Neural progenitor cell (in vitro differentiated cells): Measurements from ENCODE around the gene DNMT1.

ENCODE experiments used
- EZH2 ChIP-seq: fragments of 200-600 bp; sonication (generic); IDR thresholded peaks from 2 replicates; pipeline ENCODE4 v1.6.1; 2017; ENCODE audit warnings: antibody characterized with exemption, mild to moderate bottlenecking, moderate library complexity
- TF ChIP-seq, protein P1 (sequence below): fragments of 200-600 bp; sonication (generic); IDR thresholded peaks from 2 replicates; pipeline ENCODE4 v1.5.1; 2017; ENCODE audit warnings: antibody characterized with exemption, mild to moderate bottlenecking

DNA sequence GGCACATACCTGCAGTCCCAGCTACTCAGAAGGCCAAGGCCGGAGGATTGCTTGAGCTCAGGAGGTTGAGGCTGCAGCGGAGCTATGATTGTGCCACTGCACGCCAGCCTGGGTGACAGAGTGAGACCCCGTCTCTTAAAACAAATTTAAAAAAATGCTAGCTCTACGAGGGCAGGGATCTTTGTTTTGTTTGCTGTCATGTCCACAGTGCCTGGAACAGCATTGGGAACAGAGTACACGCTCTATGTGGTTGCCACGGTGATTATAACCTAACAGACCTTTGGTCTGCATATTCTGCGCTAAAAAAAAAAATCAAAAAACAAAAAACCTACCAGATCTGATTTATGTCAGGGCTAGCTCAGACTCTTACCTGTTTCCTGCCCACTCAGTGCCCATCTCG lies 110.8 kb downstream of the DNMT1 start:
- TF ChIP-seq, protein P1, sequence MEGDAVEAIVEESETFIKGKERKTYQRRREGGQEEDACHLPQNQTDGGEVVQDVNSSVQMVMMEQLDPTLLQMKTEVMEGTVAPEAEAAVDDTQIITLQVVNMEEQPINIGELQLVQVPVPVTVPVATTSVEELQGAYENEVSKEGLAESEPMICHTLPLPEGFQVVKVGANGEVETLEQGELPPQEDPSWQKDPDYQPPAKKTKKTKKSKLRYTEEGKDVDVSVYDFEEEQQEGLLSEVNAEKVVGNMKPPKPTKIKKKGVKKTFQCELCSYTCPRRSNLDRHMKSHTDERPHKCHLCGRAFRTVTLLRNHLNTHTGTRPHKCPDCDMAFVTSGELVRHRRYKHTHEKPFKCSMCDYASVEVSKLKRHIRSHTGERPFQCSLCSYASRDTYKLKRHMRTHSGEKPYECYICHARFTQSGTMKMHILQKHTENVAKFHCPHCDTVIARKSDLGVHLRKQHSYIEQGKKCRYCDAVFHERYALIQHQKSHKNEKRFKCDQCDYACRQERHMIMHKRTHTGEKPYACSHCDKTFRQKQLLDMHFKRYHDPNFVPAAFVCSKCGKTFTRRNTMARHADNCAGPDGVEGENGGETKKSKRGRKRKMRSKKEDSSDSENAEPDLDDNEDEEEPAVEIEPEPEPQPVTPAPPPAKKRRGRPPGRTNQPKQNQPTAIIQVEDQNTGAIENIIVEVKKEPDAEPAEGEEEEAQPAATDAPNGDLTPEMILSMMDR, result no peak
- TF ChIP-seq EZH2, result no peak
